Posterior cingulate gyrus (tissue), 11 donors: ENCODE measurements around the gene TMEM132D.
"Not testable (repeated sequence)": the region's sequence is repeated elsewhere in the genome, so short reads cannot be mapped to it uniquely, and the experiment has no call there.

Source experiments
- DNase-seq, 10 donors: peaks; one replicate each; pipeline versions ENCODE4 v3.0.0 to v3.0.0-alpha.2; 2020 to 2021; ENCODE audit warnings: mixed read lengths in 3 of 10
- intact Hi-C: fragments of 100-400 bp; cut with DNase I; formaldehyde crosslinking; loops from one replicate; pipeline ENCODE4 v1.15.1; 2023

Gene TMEM132D

GRCh38 chr12:129049917-129050316, 853.9 kb downstream of the TMEM132D start:
- DNase-seq, result no peak

GRCh38 chr12:129043334-129043733, 860.5 kb downstream of the TMEM132D start:
- intact Hi-C loops, result not testable (repeated sequence)

More at GRCh38 chr12:129049917-129050316, 853.9 kb downstream of the TMEM132D start:
- intact Hi-C loops, result no loop called here

GRCh38 chr12:129036135-129036534, 867.7 kb downstream of the TMEM132D start:
- no peak for DNase-seq
- intact Hi-C loops, result no loop called here

More at GRCh38 chr12:129043334-129043733, 860.5 kb downstream of the TMEM132D start:
- DNase-seq, result not testable (repeated sequence)

- intact Hi-C loops, result no loop called here
- no peak for DNase-seq
Measured at GRCh38 chr12:129034558-129035289, 869.1 kb downstream of the TMEM132D start.

- intact Hi-C loops, result no loop called here
- no peak for DNase-seq
Measured at GRCh38 chr12:129028844-129029243, 875.0 kb downstream of the TMEM132D start.

- intact Hi-C loops, result no loop called here
Measured at GRCh38 chr12:129025055-129025454, 878.8 kb downstream of the TMEM132D start.

More at GRCh38 chr12:129025055-129025454, 878.8 kb downstream of the TMEM132D start:
- no peak for DNase-seq
